SU-DHL-6 (cell line): ENCODE measurements around the gene HELB.

Experiments
- CTCF ChIP-seq: fragments of 200-600 bp; sonication (generic); IDR thresholded peaks from one replicate; pipeline ENCODE4 v1.5.1; 2017; ENCODE audit warnings: antibody characterized with exemption, mild to moderate bottlenecking, low read length, moderate library complexity; ENCODE audit not compliant: insufficient read depth, poor library complexity, severe bottlenecking
- EZH2phosphoT487 ChIP-seq: fragments of 200-600 bp; sonication (generic), shearing (Covaris generic); conservative IDR thresholded peaks from 2 replicates; pipeline ENCODE4 v1.6.1; 2018; ENCODE audit warnings: mild to moderate bottlenecking, antibody characterized with exemption, low read length, moderate library complexity, mixed read lengths

- TF ChIP-seq CTCF (no peak), EZH2phosphoT487 (no peak)
Observed at GRCh38 chr12:66297923-66298322, 4.4 kb upstream of the HELB start.
